H1 (cell line): ENCODE results near the gene CDCA3. TPM values are rescaled to one million over a fixed set of nuclear protein-coding genes. Genes with fewer than 3 reads are reported as not detected.
"Not testable (repeated sequence)": the region's sequence is repeated elsewhere in the genome, so short reads cannot be mapped to it uniquely, and the experiment has no call there.

Experiments
- CTCF ChIA-PET: fragments of 300-600 bp; sonication (Branson Sonifier 250); formaldehyde crosslinking; loops from one replicate; lab custom pipeline; 2021; ENCODE audit not compliant: partially characterized antibody; lab: Charles Lee
- POLR2A ChIA-PET: fragments of 300-600 bp; sonication (Branson Sonifier 250); formaldehyde crosslinking; loops from one replicate; lab custom pipeline; 2021; ENCODE audit warnings: inconsistent platforms; ENCODE audit not compliant: partially characterized antibody; lab: Charles Lee
- DNase-seq, 2 experiments: peaks; one replicate each; pipeline versions ENCODE4 v3.0.0 to v3.0.0-alpha.2; 2010 to 2022; ENCODE audit warnings: low spot score in 2 of 2, low read depth in 1 of 2, mixed read lengths in 1 of 2
- FAIRE-seq: peaks from 2 replicates; lab custom pipeline; 2011; peaks lifted over from hg19 to GRCh38; lab: Jason Lieb, UNC
- H2AFZ ChIP-seq: 2 replicates; pipeline ENCODE4 v1.8.1; 2012; ENCODE audit warnings: low read length, inconsistent platforms
- H2AK5ac ChIP-seq: 2 replicates; pipeline ENCODE4 v1.6.1; 2013; ENCODE audit warnings: low read depth, low read length
- H2BK120ac ChIP-seq: replicated peaks from 2 replicates; pipeline ENCODE3; 2013; ENCODE audit warnings: low read depth, low read length, inconsistent platforms
- H2BK12ac ChIP-seq: 2 replicates; pipeline ENCODE4 v1.6.1; 2013; ENCODE audit warnings: low read depth, low read length
- H2BK15ac ChIP-seq: 2 replicates; pipeline ENCODE4 v1.6.1; 2013; ENCODE audit warnings: low read length
- H2BK20ac ChIP-seq: 2 replicates; pipeline ENCODE4 v1.6.1; 2013; ENCODE audit warnings: low read length
- H2BK5ac ChIP-seq: 2 replicates; pipeline ENCODE4 v1.6.1; 2013; ENCODE audit warnings: low read depth, low read length
- H3K14ac ChIP-seq: 2 replicates; pipeline ENCODE4 v1.6.1; 2013; ENCODE audit warnings: inconsistent platforms; ENCODE audit not compliant: insufficient read length
- H3K18ac ChIP-seq: 2 replicates; pipeline ENCODE4 v1.6.1; 2013; ENCODE audit warnings: low read length; ENCODE audit errors: extremely low read depth
- H3K23ac ChIP-seq: 2 replicates; pipeline ENCODE4 v1.6.1; 2013; ENCODE audit warnings: inconsistent platforms; ENCODE audit not compliant: insufficient read length
- H3K23me2 ChIP-seq: 2 replicates; pipeline ENCODE4 v1.6.1; 2013; ENCODE audit warnings: low read depth, low read length
- H3K27ac ChIP-seq: 2 replicates; pipeline ENCODE4 v1.6.1; 2011; ENCODE audit warnings: low read depth, low read length, inconsistent platforms
- H3K27me3 ChIP-seq, 4 experiments: replicated peaks in 1 of 4; 1 replicate in 1 of 4; 2 replicates in 3 of 4; pipeline versions ENCODE4 v1.6.1 to v1.8.1; 2011 to 2013; ENCODE audit warnings: low read length in 3 of 4, mild to moderate bottlenecking in 3 of 4, inconsistent platforms in 2 of 4, mixed read lengths in 2 of 4, moderate library complexity in 1 of 4; ENCODE audit not compliant: control insufficient read depth in 3 of 4, insufficient read depth in 3 of 4; ENCODE audit errors: extremely low read depth in 1 of 4
- H3K36me3 ChIP-seq, 4 experiments: 2 replicates each; pipeline versions ENCODE4 v1.6.1 to v1.8.1; 2011 to 2013; ENCODE audit warnings: mild to moderate bottlenecking in 4 of 4, low read length in 3 of 4, moderate library complexity in 2 of 4, control low read depth in 1 of 4, inconsistent platforms in 1 of 4; ENCODE audit not compliant: insufficient read depth in 4 of 4, control insufficient read depth in 2 of 4
- H3K4ac ChIP-seq: replicated peaks from 2 replicates; pipeline ENCODE3; 2013; ENCODE audit warnings: low read length, low read depth, mixed read lengths, inconsistent platforms; ENCODE audit not compliant: insufficient read length
- H3K4me1 ChIP-seq, 4 experiments: replicated peaks in 1 of 4; 1 replicate in 1 of 4; 2 replicates in 3 of 4; pipeline versions ENCODE4 v1.6.1 to v1.8.1; 2011 to 2013; ENCODE audit warnings: low read length in 3 of 4, inconsistent platforms in 2 of 4, mixed read lengths in 1 of 4; ENCODE audit not compliant: insufficient read depth in 4 of 4, control insufficient read depth in 3 of 4
- H3K4me2 ChIP-seq, 2 experiments: 2 replicates each; pipeline versions ENCODE4 v1.6.1 to v1.8.1; 2011 to 2013; ENCODE audit warnings: low read depth in 2 of 2, low read length in 2 of 2, control low read depth in 1 of 2, inconsistent platforms in 1 of 2, mild to moderate bottlenecking in 1 of 2; ENCODE audit not compliant: insufficient read depth in 1 of 2
- H3K4me3 ChIP-seq, 4 experiments: fragments of 200-600, 300-600 bp in 1 of 4; sonication (generic), shearing (Covaris generic), sonication (Bioruptor Twin) in 1 of 4; 2 replicates each; pipeline versions ENCODE4 v1.5.1 to v1.8.1; 2011 to 2016; ENCODE audit warnings: low read length in 4 of 4, low read depth in 3 of 4, control low read depth in 2 of 4, inconsistent platforms in 2 of 4, mild to moderate bottlenecking in 2 of 4, mixed read lengths in 1 of 4, moderate library complexity in 1 of 4; ENCODE audit not compliant: insufficient read depth in 2 of 4; ENCODE audit errors: extremely low read depth in 1 of 4
- H3K56ac ChIP-seq: replicated peaks from 2 replicates; pipeline ENCODE3; 2013; ENCODE audit warnings: low read depth, mild to moderate bottlenecking, mixed read lengths, low read length, inconsistent platforms; ENCODE audit not compliant: insufficient read length
- H3K79me1 ChIP-seq: 2 replicates; pipeline ENCODE4 v1.6.1; 2013; ENCODE audit warnings: low read depth, low read length, control low read depth
- H3K79me2 ChIP-seq, 2 experiments: 2 replicates each; pipeline versions ENCODE4 v1.6.1 to v1.8.1; 2012 to 2013; ENCODE audit warnings: low read length in 2 of 2, mild to moderate bottlenecking in 2 of 2, inconsistent platforms in 1 of 2; ENCODE audit not compliant: insufficient read depth in 2 of 2, control insufficient read depth in 1 of 2
- H3K9ac ChIP-seq, 4 experiments: replicated peaks in 1 of 4; 1 replicate in 1 of 4; 2 replicates in 3 of 4; pipeline versions ENCODE4 v1.6.1 to v1.8.1; 2011 to 2013; ENCODE audit warnings: low read depth in 3 of 4, low read length in 3 of 4, control low read depth in 2 of 4, mild to moderate bottlenecking in 2 of 4, moderate library complexity in 2 of 4, inconsistent platforms in 1 of 4; ENCODE audit errors: extremely low read depth in 1 of 4
- H3K9me3 ChIP-seq, 2 experiments: 2 replicates each; pipeline versions ENCODE4 v1.6.1 to v1.8.1; 2012 to 2013; ENCODE audit warnings: mild to moderate bottlenecking in 2 of 2, moderate library complexity in 2 of 2, control low read depth in 1 of 2, inconsistent platforms in 1 of 2, low read depth in 1 of 2, low read length in 1 of 2, mixed read lengths in 1 of 2; ENCODE audit not compliant: insufficient read depth in 2 of 2
- H4K20me1 ChIP-seq, 2 experiments: replicated peaks in 1 of 2; 2 replicates each; pipeline versions ENCODE3 to v1.8.1; 2011 to 2013; ENCODE audit warnings: inconsistent platforms in 2 of 2, low read length in 2 of 2, mild to moderate bottlenecking in 1 of 2; ENCODE audit not compliant: insufficient read depth in 2 of 2, control insufficient read depth in 1 of 2
- H4K5ac ChIP-seq: 2 replicates; pipeline ENCODE4 v1.6.1; 2013; ENCODE audit warnings: low read length, low read depth, mixed read lengths, inconsistent platforms; ENCODE audit not compliant: insufficient read length
- H4K8ac ChIP-seq: 2 replicates; pipeline ENCODE4 v1.8.0; 2013; ENCODE audit warnings: mild to moderate bottlenecking, moderate library complexity, low read length, inconsistent platforms; ENCODE audit not compliant: insufficient read depth; ENCODE audit errors: extremely low read depth
- H4K91ac ChIP-seq: replicated peaks from 2 replicates; pipeline ENCODE3; 2013; ENCODE audit warnings: low read length, mixed read lengths, inconsistent platforms; ENCODE audit not compliant: insufficient read length
- WGBS, 2 experiments: shearing (Covaris generic) in 1 of 2; methylation state at CpG; one replicate each; pipeline versions ENCODE4 v1.1.6 to v1.1.7; 2013 to 2015; ENCODE audit warnings: low lambda C conversion rate in 2 of 2, mixed read lengths in 2 of 2, inconsistent platforms in 1 of 2, low coverage in 1 of 2, missing lambda C conversion rate in 1 of 2; ENCODE audit not compliant: insufficient replicate concordance in 2 of 2, insufficient coverage in 1 of 2, insufficient read length in 1 of 2; ENCODE audit errors: extremely low coverage in 1 of 2, missing lambda C conversion rate in 1 of 2; 5-methylcytosine and 5-hydroxymethylcytosine counted together
- polyA plus RNA-seq, 7 experiments: library from polyadenylated mRNA; depleted of rRNA in 3 of 7; stranded (reverse) in 5 of 7; unstranded in 2 of 7; fragments of >200 nt in 5 of 7; fragments of 200-250 nt in 2 of 7; gene quantifications; 1 replicate in 5 of 7; 2 replicates in 1 of 7; 4 replicates in 1 of 7; pipeline versions ENCODE4 v1.2.1 to v1.2.3, GENCODE V29; 2011 to 2013; ENCODE audit warnings: missing spikeins in 2 of 7, mixed read lengths in 2 of 7
- total RNA-seq: library from RNA; stranded (reverse); fragmentation: NEBNext Ultra II Directional; extraction: Animal tissue kit (Norgen Biotek cat#: 25700); gene quantifications from 2 replicates; pipeline ENCODE4 v1.2.1, GENCODE V29; 2021

CDCA3 gene
- total and polyA plus RNA-seq, 2 of the 8 experiments (the other 6 are each of a cell fraction or from before 2014, with no cell fraction given), result 47.7 to 71.2 TPM

- not testable (repeated sequence) for H3K4me1 ChIP-seq, H2BK5ac ChIP-seq, H3K23me2 ChIP-seq, H3K4ac ChIP-seq, H3K9me3 ChIP-seq, H3K9ac ChIP-seq, H3K4me3 ChIP-seq, H4K8ac ChIP-seq, H3K18ac ChIP-seq, H4K5ac ChIP-seq, H3K27me3 ChIP-seq, H2AFZ ChIP-seq, H3K79me1 ChIP-seq, H3K36me3 ChIP-seq, H3K14ac ChIP-seq, H3K27ac ChIP-seq, H2BK120ac ChIP-seq, H3K79me2 ChIP-seq, H2BK12ac ChIP-seq, DNase-seq, H4K20me1 ChIP-seq, H3K56ac ChIP-seq, H2AK5ac ChIP-seq, FAIRE-seq, H3K23ac ChIP-seq, H4K91ac ChIP-seq, H2BK20ac ChIP-seq, H3K4me2 ChIP-seq
- peak overlapping the region; percentile 61; the same call in 1 of the 2 replicates for H2BK15ac ChIP-seq
- ChIA-PET CTCF (interaction anchor here (1.3 to 5.0 kb wide), 9 partner anchors 7 to 68 kb away, joined by 3 to 84 read pairs (median 9); partner anchors contain the start of genes SPSB2 and TPI1), POLR2A (interaction anchor here (1.0 to 7.8 kb wide), 6 partner anchors 9 to 72 kb away, joined by 3 to 86 read pairs (median 22); partner anchors contain the start of genes LRRC23, SPSB2 and TPI1)
- 97% methylated on average over 3 of the region's 3 CpGs; no CpG with 5 or more reads in 1 of the 2 experiments for WGBS, 2 experiments
These were observed 41.6 kb upstream of the CDCA3 start for GRCh38 chr12:6892683-6893082.
